OCI-LY1 (cell line): ENCODE measurements around the gene SCN10A.

Experiments used
- H2AFZ ChIP-seq: fragments of 200-600 bp; sonication (generic), shearing (Covaris generic); 2 replicates; pipeline ENCODE4 v1.6.0; 2014; ENCODE audit warnings: antibody characterized with exemption, mild to moderate bottlenecking, low read length
- H3F3A ChIP-seq: fragments of 200-600 bp; sonication (generic), shearing (Covaris generic); 2 replicates; pipeline ENCODE4 v1.6.0; 2014; ENCODE audit warnings: mild to moderate bottlenecking, antibody characterized with exemption, low read length, moderate library complexity; ENCODE audit not compliant: insufficient read depth
- H3K27ac ChIP-seq: fragments of 200-600 bp; sonication (generic); 2 replicates; pipeline ENCODE4 v1.5.1; 2014; ENCODE audit warnings: low read length, mixed run types, mild to moderate bottlenecking, low read depth; ENCODE audit not compliant: poor library complexity, severe bottlenecking
- H3K27me3 ChIP-seq: fragments of 200-600 bp; sonication (generic); 2 replicates; pipeline ENCODE4 v1.6.0; 2014; ENCODE audit warnings: antibody characterized with exemption, mild to moderate bottlenecking, low read length, moderate library complexity; ENCODE audit not compliant: insufficient read depth
- H3K36me3 ChIP-seq: fragments of 200-600 bp; sonication (generic); 2 replicates; pipeline ENCODE4 v1.6.1; 2014; ENCODE audit warnings: mild to moderate bottlenecking, antibody characterized with exemption, low read length, moderate library complexity, mixed read lengths; ENCODE audit not compliant: insufficient read depth
- H3K4me1 ChIP-seq: fragments of 200-600 bp; sonication (generic); 2 replicates; pipeline ENCODE4 v1.5.1; 2014; ENCODE audit warnings: mild to moderate bottlenecking, low read length, moderate library complexity; ENCODE audit not compliant: insufficient read depth, severe bottlenecking
- H3K4me2 ChIP-seq: fragments of 200-600 bp; sonication (generic), shearing (Covaris generic); 2 replicates; pipeline ENCODE4 v1.6.1; 2014; ENCODE audit warnings: low read length
- H3K4me3 ChIP-seq: fragments of 200-600 bp; sonication (generic); 2 replicates; pipeline ENCODE4 v1.5.1; 2014; ENCODE audit warnings: low read length, low read depth, mild to moderate bottlenecking, mixed read lengths; ENCODE audit not compliant: poor library complexity, severe bottlenecking
- H3K79me2 ChIP-seq: fragments of 200-600 bp; shearing (Covaris generic); 2 replicates; pipeline ENCODE4 v1.6.1; 2016; ENCODE audit warnings: mixed run types, low read length, mixed read lengths; ENCODE audit not compliant: insufficient read depth
- H3K9ac ChIP-seq: fragments of 200-600 bp; sonication (generic), shearing (Covaris generic); 2 replicates; pipeline ENCODE4 v1.6.1; 2014; ENCODE audit warnings: mild to moderate bottlenecking, low read length, mixed read lengths
- H3K9me2 ChIP-seq: fragments of 200-600 bp; sonication (generic), shearing (Covaris generic); 2 replicates; pipeline ENCODE4 v1.6.1; 2014; ENCODE audit warnings: low read depth, mild to moderate bottlenecking, low read length, mixed read lengths
- H3K9me3 ChIP-seq: fragments of 200-600 bp; shearing (Covaris generic); 2 replicates; pipeline ENCODE4 v1.6.1; 2014; ENCODE audit warnings: low read length, mixed read lengths
- H4K20me1 ChIP-seq: fragments of 200-600 bp; sonication (generic), shearing (Covaris generic); 2 replicates; pipeline ENCODE4 v1.6.0; 2016; ENCODE audit warnings: mild to moderate bottlenecking, low read length; ENCODE audit not compliant: insufficient read depth
- CTCF ChIP-seq: fragments of 200-600 bp; sonication (generic), shearing (Covaris generic); IDR thresholded peaks from 2 replicates; pipeline ENCODE4 v1.5.1; 2017; ENCODE audit warnings: mild to moderate bottlenecking, antibody characterized with exemption, low read length, moderate library complexity, mixed read lengths
- EZH2 ChIP-seq: fragments of 200-600 bp; sonication (generic), shearing (Covaris generic); IDR thresholded peaks from 2 replicates; pipeline ENCODE4 v1.8.0; 2017; ENCODE audit warnings: borderline replicate concordance, mixed run types, mild to moderate bottlenecking, antibody characterized with exemption, low read length, moderate library complexity, mixed read lengths

Gene SCN10A

GRCh38 chr3:38836561-38836960, 20.5 kb upstream of the SCN10A start:
- H3F3A ChIP-seq: no peaks in the 10 kb centered on the region
- H3K9me2 ChIP-seq: no peaks in the 10 kb centered on the region
- no peaks in the 10 kb centered on the region for H3K4me1 ChIP-seq
- no peak overlapping the region for H3K9ac ChIP-seq
- no peak overlapping the region for H3K4me3 ChIP-seq
- H3K27me3 ChIP-seq: no peaks in the 10 kb centered on the region
- TF ChIP-seq EZH2: no peak
- no peak for TF ChIP-seq CTCF
- H3K9me3 ChIP-seq: no peaks in the 10 kb centered on the region
- H4K20me1 ChIP-seq: no peaks in the 10 kb centered on the region
- no peaks in the 10 kb centered on the region for H3K79me2 ChIP-seq
- H3K4me2 ChIP-seq: no peak overlapping the region
- H3K36me3 ChIP-seq: no peaks in the 10 kb centered on the region
- no peak overlapping the region for H3K27ac ChIP-seq
- H2AFZ ChIP-seq: no peak overlapping the region

DNA sequence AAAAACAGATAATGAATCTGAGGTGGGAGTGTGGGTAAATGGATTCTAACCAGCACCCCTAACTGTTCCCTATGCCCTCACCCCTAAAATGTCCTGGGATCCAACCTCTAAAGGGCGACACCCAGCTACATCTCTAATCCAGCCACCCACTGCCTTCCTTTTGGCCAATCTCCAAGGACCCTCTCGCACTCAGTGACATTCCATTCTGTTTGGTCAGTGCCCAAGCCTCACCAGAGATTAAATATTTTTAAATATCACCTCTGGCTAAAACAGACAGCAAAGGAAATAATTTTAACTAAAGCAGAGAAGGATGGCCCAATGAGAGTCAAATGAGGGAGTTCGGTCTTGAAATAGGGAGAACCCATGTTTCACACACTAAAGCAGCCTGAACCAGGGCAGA, 19.9 kb upstream of the SCN10A start:
- Histone ChIP-seq H3K27me3 (no peaks in the 10 kb centered on the region), H3K36me3 (no peaks in the 10 kb centered on the region), H3K4me1 (no peaks in the 10 kb centered on the region), H3K9ac (no peak overlapping the region), H3K4me2 (no peak overlapping the region), H3K27ac (no peak overlapping the region), H3K9me2 (no peaks in the 10 kb centered on the region), H3K4me3 (no peak overlapping the region), H2AFZ (no peak overlapping the region), H3K79me2 (no peaks in the 10 kb centered on the region), H3F3A (no peaks in the 10 kb centered on the region), H4K20me1 (no peaks in the 10 kb centered on the region), H3K9me3 (no peaks in the 10 kb centered on the region)
- TF ChIP-seq CTCF (no peak), EZH2 (no peak)

GRCh38 chr3:38834717-38835116, 18.7 kb upstream of the SCN10A start:
- Histone ChIP-seq H3K4me2 (no peak overlapping the region), H3K9ac (no peak overlapping the region), H3K36me3 (no peaks in the 10 kb centered on the region), H3K79me2 (no peaks in the 10 kb centered on the region), H3K27me3 (no peaks in the 10 kb centered on the region), H3K4me3 (no peak overlapping the region), H3K4me1 (no peaks in the 10 kb centered on the region), H2AFZ (no peak overlapping the region), H3F3A (no peaks in the 10 kb centered on the region), H3K9me3 (no peaks in the 10 kb centered on the region), H3K27ac (no peak overlapping the region), H3K9me2 (no peaks in the 10 kb centered on the region), H4K20me1 (no peaks in the 10 kb centered on the region)
- TF ChIP-seq EZH2 (no peak), CTCF (no peak)
